GM18520 (cell line): Measurements from ENCODE around the gene CDR2L.

Source experiments
- ATAC-seq: cut with Tn5 transposase; IDR thresholded peaks from one replicate; pipeline ENCODE4 v1.9.1; 2021; ENCODE audit not compliant: unreplicated experiment

CDR2L gene

DNA sequence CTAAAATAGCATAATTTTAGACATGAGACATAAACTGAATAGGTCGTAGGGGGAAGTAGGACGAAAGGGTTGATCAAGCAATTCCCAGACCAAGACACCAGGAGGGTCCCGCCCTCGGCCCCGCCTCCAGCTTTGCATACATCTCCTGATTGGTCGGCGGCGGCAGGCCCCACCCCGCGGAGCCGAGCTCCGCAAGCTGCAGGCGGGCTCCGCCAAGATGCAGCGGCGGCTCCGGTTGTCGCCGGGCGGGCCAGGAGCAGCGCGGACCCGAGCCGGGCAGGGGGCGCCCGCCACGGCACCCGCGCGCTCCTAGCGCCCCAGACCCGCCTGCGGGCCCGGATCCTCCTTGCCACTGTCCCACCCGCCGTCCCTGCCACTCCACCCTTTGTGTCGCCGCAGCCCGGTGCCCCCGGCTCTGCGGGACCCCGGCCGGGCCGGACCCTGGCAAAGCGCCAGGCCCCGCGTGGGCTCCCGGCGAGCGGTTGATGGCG, at the start of gene CDR2L:
TSS of gene CDR2L (plus strand) at position 215 of the 491 bp plus-strand sequence. CDS start 412 bp downstream, outside the sequence.
- peak; percentile 80 for ATAC-seq

DNA sequence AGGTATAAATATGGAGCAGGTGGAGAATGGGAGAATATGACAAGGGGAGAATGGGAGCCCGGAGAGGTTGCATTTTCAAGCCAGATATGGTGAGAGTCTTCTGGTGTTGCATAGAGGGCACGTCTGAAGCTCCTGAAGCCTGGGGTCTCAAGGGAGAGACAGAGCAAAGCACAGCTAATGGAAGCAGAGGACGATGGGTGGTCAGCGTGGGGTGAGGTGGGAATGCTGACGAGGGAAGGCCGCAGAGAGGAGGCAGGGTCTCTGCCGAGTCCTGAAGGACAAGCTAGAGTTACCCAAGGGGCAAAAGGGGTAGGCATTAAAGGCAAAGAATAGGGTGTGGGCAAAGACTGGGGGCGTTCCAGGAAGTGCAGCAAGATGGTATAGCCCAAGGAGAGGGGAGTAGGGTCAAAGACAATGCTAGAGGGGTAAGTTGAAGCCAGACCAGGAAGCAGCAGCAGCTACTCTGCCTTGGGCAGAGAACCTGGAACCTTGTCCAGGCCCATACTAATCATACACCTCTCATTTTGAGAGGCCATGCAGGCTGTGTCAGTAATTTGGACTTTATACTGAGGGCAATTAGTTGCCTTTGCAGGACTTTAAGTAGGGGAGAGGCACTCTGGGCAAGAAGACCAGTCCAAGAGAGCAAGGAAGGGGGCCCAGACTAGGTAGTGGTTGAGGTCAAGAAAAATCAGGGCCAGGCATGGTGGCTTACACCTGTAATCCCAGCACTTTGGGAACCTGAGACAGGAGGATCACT, 49.1 kb upstream of the CDR2L start:
- ATAC-seq: no peak

DNA sequence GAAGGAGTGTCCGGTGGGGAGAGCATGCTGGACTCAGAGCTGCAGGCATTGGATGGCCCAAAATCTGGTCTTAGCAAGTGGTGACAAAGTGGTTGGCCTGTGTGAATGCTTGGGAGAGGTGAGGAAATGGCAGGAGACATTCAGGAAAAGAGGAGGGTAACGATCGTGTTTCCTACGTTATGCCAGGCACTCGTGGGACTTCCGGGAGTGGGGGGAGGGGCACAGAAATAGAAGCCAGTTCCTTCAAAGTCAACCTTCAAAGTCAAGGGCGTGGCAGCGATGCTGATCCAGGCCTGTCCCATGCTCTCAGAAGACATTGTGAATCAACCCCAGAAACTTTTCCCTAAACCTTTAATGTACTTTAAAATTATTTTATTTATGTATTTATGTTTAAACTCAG, 47.9 kb upstream of the CDR2L start:
- no peak for ATAC-seq

DNA sequence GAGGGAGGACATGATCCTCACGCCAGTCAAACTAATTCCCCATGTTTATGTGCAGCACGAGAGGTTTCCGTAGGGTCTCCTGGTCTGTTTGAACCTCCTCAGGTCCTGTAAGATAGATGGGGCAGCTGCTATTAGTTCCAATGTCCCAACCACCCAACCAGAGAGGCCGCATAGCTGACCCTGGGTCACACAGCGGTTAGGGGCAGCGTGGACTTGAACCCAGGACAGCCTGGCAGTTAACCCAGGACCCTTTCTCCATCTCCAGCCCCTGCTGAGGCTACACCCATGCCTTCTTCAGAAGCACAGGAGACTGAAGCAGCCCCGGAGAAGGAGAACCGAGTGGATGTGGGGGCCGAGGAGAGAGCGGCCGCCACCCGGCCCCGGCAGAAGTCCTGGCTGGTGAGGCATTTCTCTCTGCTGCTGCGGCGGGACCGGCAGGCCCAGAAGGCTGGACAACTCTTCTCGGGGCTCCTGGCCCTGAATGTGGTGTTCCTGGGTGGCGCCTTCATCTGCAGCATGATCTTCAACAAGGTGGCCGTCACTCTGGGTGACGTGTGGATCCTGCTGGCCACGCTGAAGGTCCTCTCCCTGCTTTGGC, 46.2 kb upstream of the CDR2L start:
- no peak for ATAC-seq

DNA sequence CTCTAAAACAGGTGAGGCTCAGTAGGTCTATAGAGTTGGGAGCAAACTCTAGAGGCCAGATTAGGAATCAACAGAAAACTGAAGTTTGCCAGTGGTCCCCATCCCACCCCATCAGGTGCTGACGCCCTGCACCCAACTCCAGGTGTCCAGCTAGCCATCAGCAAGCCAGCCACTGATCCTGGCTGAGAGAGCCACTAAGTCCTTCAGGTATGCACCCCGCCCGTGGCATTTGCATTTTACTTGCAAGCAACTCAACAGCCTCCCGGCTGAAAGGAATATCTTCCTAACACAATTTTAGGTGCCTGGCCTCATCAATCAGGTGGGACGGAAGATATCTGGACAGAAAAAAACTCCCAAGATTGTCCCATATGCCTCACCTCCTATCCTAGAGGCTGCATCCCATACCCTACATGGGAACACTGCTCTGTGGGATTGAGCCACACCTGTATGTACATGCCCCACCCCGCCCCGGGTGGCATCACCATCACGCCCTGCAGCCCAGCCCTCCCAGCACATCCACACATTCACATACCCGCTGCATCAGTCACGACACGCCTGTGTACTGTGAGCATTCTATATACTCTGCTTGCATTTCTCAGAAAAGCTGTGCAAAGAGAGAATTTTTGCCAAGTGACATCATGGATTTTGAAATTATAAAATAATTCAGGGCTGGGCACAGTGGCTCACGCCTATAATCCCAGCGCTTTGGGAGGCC, 43.5 kb upstream of the CDR2L start:
- no peak for ATAC-seq

DNA sequence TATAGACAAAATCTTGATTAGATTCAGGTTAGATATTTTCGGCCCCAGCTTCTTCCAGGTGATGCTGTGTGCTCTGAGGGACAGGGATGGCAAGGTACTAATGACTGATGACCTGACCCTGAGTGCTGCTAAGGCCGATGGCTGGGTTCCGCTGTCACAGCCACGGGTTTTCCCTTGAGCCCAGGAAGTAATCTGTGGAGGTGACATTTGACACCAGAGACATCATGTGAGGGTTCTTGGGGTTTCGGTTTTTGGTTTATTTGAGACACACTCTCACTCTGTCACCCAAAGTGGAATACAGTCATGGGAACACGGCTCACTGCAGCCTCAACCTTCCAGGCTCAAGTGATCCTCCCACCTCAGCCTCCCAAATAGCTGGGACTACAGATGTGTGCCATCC, 41.9 kb upstream of the CDR2L start:
- peak; percentile 59 for ATAC-seq

DNA sequence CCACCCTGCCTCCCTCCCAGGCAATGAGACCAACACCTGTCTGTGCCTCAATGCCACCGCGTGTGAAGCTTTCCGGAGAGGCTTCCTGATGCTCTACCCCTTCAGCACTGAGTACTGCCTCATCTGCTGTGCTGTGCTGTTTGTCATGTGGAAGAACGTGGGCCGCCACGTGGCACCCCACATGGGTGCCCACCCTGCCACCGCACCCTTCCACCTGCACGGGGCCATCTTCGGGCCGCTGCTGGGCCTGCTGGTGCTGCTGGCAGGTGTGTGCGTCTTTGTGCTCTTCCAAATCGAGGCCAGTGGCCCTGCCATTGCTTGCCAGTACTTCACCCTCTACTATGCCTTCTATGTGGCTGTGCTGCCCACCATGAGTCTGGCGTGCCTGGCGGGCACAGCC, 40.8 kb upstream of the CDR2L start:
- no peak for ATAC-seq

DNA sequence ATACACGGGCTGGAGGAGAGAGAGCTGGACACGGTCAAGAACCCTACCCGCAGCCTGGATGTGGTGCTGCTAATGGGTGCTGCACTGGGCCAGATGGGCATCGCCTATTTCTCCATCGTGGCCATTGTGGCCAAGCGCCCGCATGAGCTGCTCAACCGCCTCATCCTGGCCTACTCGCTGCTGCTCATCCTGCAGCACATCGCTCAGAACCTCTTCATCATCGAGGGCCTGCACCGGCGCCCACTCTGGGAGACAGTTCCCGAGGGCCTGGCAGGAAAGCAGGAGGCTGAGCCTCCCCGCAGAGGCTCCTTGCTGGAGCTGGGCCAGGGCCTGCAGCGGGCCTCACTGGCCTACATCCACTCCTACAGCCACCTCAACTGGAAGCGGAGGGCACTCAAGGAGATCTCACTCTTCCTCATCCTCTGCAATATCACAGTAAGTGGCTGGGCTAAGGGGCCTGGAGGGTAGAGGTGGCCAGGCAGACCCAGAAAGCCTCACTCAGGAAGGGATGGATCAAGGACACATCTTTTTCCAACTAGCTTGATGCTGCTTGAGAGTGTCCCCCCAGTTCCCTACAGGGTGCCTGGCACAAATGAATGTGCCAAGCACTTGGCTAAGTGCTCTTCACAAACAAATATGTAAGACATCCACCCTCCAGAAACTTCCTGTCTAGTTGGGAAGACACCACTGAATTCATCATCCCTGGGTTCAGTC, 40.2 kb upstream of the CDR2L start:
- ATAC-seq: no peak

DNA sequence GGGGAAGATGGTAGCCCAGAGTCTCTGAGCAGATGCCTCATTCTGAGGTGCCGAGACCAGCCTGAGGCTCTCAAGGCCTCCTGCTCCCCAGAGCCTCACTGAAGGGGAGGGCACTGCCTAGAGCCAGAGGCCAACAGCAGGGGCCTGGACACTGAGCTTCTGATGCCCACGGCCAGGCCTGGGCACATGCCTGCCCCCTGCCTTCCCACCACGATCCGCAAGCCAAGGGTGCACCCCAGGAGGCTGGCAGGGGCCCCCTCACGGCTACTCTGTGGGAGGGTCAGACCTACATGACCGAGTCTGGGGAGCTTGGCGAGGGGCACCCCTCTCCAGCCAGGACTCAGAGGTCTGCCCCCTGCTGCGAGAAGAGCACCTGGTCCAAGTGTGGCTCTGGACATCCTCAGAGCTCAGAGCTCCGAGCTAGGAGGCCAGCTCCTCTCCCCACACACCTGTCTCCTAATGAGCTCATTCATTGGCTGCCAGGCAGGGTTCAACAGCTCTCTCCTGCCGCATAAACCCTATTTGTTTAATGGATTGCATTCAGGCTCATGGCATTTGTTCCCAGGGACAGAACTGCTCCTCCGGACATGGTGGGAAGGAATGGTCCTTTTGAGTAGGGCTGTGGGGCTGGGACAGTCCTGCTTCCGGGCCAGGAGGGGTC, 37.8 kb upstream of the CDR2L start:
- no peak for ATAC-seq

DNA sequence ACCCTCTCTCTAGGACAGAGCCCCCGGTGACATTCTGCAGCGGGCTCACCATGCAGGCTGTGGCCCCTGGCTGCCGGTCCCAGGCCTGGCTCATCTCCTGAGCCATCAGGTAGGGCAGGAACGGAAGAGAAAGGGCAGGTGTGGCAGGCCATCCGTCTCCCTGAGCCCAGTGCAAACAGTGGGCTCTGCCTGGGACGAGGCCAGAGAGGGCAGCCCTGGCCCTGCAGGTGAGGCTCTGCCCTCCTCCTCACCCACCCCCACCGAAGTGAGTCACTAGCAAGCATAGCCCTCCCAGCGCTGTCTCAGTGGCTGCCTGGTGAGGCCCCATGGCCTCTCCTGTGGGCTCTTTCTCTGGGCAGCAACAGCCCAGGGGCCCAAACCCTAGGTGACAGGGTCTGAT, 37.2 kb upstream of the CDR2L start:
- no peak for ATAC-seq

DNA sequence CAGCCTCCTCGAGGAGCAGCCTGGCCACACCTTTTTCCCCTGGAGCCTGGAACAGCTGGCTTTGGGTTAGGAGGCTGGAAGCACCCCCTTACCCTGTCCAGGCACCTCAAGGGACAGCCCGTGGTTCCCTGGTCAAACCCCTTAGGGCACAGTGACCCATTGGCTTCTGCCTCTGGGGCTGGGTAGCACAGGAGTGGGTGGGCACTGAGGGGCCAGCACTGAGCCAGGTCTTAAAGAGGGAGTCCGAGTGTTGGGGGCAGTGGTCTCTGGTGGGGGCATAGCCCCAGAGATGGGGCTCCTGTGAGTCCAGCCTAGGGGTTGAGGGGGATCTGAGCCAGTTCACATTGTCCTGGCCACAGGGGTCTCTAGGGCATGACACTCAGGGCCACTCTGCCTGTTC, 36.4 kb upstream of the CDR2L start:
- no peak for ATAC-seq

DNA sequence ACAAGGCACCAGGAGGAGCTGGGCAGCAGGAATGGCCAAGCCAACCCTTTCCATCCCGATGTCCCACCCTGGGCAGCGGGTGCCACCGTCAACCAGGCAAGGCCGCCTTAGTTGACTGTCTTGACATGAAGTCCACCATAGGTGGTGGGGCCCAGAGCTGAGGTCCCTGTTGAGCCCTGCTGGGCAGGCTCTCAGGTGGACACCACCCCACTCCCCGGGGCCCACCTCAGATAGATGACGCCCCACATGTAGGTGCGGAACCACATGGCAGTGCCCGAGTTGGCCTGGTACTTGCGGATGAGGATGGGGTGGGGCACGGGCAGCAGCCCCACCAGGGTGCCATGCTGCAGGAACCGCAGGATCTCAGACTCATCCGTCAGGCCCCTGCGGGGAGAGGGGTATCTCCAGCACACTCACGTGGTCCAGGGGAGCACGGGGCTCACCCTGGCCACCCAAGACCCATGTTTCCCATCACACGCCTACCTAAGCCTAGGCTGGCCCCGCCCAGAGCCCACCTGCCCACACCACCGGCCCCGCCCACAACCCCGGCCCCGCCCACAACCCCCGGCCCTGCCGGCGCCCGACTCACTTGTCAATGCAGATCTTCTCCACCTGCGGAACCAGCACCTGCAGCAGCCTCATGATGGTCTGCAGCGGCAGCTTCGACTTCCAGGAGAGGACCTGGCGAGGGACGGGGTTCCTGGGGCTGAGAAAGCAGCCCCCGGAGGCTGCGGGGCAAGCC, 35.6 kb upstream of the CDR2L start:
- no peak for ATAC-seq

DNA sequence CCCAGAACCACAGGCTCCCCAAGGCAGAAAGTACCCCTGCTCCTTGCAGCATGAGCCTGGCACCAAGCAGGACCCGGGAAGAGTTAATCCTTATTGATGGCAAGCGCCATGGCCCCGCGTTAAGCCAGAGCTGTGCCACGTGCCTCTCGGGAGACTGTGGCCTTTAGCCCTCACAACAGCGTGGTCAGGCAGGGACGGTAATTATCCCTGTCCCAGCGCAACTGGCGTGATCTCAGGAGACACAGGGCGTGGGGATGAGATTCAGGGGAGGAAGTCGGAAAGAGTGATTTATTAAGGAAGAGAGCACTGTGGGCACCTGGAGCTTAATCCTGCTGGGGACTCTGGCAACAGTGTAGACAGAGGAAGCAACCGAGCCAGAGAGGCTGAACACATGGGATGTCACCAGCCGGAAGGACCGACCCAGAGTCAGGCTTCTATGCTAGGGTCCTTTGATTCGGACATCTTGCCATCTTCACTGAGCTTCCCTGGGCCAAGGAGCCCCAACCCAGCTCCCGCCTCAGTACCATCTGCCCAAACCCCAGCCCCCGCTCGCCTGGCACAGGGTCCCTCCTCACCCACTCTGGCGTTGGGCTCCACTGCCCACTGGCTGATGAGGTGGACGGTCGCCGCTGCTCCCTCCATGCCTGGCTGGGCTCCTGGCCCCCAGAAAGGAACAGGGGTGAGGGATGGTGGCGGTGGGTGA, 34.9 kb upstream of the CDR2L start:
- no peak for ATAC-seq

DNA sequence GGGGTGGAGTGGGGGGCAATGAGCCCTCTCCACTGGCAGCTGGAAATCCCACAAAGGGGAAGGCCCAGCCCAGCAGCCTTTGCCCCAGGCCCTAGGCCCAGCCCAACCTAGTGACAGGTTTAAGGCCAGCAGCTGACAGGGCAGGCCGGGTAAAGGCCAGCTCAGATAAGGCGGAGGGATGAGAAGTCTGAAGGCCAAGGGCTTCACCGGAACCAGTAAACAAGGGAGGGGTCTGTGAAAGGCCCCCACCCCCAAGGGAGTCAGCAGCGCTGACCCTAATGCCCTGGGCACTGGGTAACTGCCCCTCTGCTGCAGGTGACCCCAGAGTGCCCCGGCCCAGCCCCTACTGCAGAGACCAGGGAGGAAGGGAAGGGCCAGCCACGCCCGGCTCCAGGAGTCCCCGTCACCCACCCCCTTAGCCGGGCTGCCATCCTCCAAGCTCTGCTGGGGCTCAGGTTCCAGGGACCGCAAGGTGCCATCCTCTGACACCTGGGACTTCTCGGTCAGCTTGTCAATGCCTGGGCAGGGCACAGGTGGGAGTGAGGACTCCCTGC, 34.2 kb upstream of the CDR2L start:
- no peak for ATAC-seq

DNA sequence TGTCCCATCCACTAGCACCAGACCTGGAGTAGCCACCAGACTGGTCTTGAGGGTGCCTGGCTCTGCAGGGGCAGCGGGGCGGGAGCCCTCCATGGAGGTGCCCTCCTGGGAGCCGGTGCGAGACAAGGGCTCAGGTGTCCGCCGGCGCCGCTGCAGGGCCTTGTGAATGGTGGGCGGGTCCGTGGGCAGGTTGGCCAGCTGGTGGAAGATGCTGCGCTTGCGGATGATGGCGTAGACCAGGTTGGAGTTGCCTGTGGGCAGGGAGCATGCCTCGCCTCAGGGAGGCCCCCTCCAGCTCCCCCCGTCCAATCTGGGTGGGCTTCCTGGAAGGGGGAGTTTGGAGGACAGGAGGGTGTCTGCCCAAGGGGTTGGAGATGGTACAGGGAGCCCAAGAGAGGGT, 33.3 kb upstream of the CDR2L start:
- no peak for ATAC-seq

DNA sequence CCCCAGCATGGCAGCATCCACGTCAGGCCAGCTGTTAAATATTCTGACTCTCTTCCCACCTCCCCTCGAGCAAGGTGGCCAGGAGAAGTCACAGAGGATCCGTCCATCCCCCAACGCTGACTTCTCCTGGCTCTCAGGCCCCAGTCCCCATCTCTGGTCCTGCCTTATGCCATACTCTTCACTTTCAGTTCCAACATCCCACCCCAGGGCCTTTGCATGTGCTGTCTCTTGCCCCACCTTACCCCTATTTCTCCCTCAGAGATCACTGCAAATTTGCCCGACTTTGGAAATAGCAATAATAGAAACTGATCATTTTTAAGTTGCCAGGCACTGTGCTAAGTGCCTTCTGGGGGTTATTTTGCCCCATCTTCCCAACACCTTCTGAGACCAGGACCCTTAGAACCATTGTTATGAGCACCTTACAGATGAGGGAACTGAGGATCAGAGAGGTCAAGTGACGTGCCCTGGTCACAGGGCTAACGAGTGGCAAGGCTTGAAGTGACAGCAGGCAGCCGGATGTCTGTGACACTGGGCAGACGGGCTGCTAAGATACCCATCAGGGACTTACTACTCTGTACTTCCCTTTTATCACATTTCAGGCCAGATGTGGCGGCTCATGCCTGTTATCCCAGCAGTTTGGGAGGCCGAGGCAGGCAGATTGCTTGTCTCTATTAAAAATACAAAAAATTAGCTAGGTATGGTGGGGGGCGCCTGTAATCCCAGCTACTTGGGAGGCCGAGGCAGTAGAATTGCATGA, 32.6 kb upstream of the CDR2L start:
- no peak for ATAC-seq

DNA sequence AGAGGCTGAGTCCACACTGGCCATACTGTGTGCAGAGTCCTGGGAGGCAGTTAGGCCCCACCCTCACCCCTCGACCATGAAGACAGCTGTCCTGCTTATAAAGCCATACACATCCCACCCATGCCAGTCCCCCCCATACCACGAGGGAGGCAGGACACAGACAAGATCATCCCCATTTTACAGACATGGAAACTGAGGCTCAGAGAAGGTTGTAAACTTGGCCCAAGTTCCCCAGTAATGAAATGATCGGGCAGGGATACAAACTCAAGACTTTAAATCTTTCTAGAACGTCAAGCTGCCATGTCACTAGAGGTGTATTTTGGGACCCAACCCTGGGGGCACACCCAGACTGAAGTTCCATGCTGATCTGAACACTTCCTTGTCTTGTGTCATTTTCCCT, 31.3 kb upstream of the CDR2L start:
- ATAC-seq: no peak

DNA sequence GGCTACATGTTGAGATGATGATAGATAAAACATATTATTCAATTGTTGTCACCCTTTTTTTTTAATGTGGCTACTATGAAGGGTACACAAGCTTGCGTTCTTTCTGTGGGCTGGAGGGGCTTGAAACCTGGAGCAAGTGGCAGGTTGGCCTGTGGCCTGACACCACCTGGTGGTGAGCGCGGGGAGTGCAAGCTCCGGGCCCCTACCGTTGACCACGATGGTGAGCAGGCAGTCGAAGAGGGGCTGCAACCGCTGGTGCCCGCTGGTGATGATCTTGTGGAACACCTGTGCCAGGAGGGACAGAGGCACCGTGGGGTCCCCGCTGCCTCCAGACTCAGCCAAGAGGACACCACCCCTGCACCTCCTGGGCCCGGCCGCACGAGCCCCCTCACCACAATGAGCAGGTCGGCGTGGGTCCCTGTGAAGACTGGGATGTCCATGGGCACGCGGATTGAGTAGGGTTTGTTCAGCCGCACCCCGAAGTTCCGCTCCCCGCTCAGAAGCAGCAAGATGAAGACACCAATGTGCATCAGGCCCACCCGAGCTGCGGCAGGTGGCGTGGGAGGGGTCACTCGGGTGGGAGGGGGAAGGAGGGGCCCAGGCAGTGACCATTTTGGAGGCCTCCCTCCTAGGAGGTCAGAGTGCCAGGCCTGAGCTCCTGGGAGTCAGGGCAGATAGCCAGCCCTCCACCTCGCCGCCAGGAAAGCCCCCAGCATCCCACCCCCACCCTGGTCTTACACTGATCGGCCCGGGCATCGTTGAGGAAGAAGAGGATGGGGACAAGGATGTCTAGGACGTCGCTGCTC, 29.3 kb upstream of the CDR2L start:
- ATAC-seq: no peak
